Progenitor cell of endocrine pancreas (in vitro differentiated cells): ENCODE data around the gene P2RY6. TPM values are rescaled to one million over a fixed set of nuclear protein-coding genes. Genes with fewer than 3 reads are reported as not detected.

Experiments
- DNase-seq: peaks from one replicate; pipeline ENCODE4 v3.0.0; 2021; ENCODE audit warnings: low spot score; ENCODE audit not compliant: unreplicated experiment
- H3K27ac Mint-ChIP-seq: 2 replicates; pipeline ENCODE4 v1.8.0; 2021; ENCODE audit warnings: mild to moderate bottlenecking, moderate library complexity, mixed read lengths
- H3K27me3 Mint-ChIP-seq: 2 replicates; pipeline ENCODE4 v1.8.0; 2021; ENCODE audit warnings: mixed read lengths
- H3K36me3 Mint-ChIP-seq: 2 replicates; pipeline ENCODE4 v1.8.0; 2022; ENCODE audit warnings: mixed read lengths; ENCODE audit not compliant: insufficient read depth
- H3K4me1 Mint-ChIP-seq: 2 replicates; pipeline ENCODE4 v1.8.0; 2021; ENCODE audit warnings: low read depth, mixed read lengths
- H3K4me3 Mint-ChIP-seq: 2 replicates; pipeline ENCODE4 v1.8.0; 2021; ENCODE audit warnings: low read depth, mild to moderate bottlenecking, moderate library complexity, mixed read lengths
- H3K9me3 Mint-ChIP-seq: 2 replicates; pipeline ENCODE4 v1.8.0; 2021; ENCODE audit warnings: low read depth, mixed read lengths
- CTCF ChIP-seq: fragments of 200-600 bp; sonication (generic); IDR thresholded peaks from one replicate; pipeline ENCODE4 v1.5.0; 2021; ENCODE audit warnings: antibody characterized with exemption, mild to moderate bottlenecking; ENCODE audit not compliant: unreplicated experiment
- total RNA-seq: library from RNA; stranded (reverse); gene quantifications from 2 replicates; pipeline ENCODE4 v1.2.1, GENCODE V29; 2021

The P2RY6 gene
- total RNA-seq, 1 donor from 2014 or later = 0.14 TPM

- Mint-ChIP-seq H3K27ac (no peak overlapping the region), H3K4me3 (no peak overlapping the region), H3K36me3 (no peaks in the 10 kb centered on the region), H3K4me1 (no peaks in the 10 kb centered on the region), H3K27me3 (peaks cover 25% of the 10 kb centered on the region), H3K9me3 (no peaks in the 10 kb centered on the region)
- no peak for DNase-seq
- TF ChIP-seq CTCF = no peak
Observed at GRCh38 chr11:73294604-73295003, 22.5 kb downstream of the P2RY6 start.

DNA sequence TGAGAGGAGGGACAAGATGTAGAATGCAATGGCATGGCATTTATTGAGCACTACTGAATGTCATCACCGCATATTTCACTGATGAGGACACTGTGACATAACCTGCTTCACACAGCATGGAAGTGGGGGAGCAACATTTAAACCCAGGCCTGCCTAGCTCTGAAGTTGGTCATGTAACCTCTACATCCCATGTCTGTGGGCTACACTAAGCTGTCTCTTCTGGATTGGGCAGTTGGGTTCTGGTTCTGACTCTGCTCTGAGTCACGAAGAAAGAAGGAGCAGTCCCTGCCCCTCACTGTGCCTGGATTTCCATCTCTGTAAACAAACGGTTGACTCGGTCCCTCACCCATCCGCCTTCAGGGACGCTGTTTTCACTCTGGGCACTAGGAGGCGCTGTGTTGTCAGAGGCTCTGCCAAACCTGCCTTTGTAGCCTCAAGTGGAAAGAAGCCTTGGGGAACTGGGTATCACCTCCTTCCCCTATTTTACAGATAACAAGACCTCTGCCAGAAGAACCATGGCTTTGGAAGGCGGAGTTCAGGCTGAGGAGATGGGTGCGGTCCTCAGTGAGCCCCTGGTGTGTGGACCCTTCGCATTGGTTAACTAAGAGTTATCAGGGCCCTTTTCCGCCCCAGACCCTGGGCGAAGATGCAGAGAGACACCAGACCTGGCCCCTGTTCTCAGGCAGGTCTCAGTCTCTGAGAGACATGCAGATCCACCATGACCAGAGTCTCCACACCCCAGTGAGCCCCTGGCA, 23.3 kb downstream of the P2RY6 start:
- Mint-ChIP-seq H3K4me1 (no peaks in the 10 kb centered on the region), H3K4me3 (no peak overlapping the region), H3K27me3 (peaks cover 25% of the 10 kb centered on the region), H3K36me3 (no peaks in the 10 kb centered on the region), H3K27ac (no peak overlapping the region), H3K9me3 (no peaks in the 10 kb centered on the region)
- peak; percentile 71 for DNase-seq
- peak; percentile 95 for TF ChIP-seq CTCF

DNA sequence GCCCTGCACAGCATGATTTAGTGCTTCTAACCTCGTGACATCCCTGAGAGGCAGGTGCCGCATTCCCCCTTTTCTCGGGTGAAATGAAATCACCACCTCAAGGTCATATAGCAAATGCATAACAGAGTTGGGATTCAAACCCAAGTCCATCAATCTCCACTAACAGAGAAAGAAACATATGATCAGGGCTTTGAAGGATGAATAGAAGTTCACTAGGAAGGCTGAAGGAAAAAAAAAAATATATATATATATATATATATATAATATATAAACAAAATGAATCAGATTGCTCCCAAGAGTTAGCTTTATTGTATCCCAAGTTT, 23.8 kb downstream of the P2RY6 start:
- Mint-ChIP-seq H3K36me3 (no peaks in the 10 kb centered on the region), H3K4me1 (no peaks in the 10 kb centered on the region), H3K9me3 (no peaks in the 10 kb centered on the region), H3K27me3 (peaks cover 25% of the 10 kb centered on the region), H3K27ac (no peak overlapping the region), H3K4me3 (no peak overlapping the region)
- DNase-seq = no peak
- no peak for TF ChIP-seq CTCF

GRCh38 chr11:73296501-73297230, 24.5 kb downstream of the P2RY6 start:
- H3K9me3 Mint-ChIP-seq = no peaks in the 10 kb centered on the region
- H3K36me3 Mint-ChIP-seq = no peaks in the 10 kb centered on the region
- no peak overlapping the region for H3K4me3 Mint-ChIP-seq
- peaks cover 21% of the 10 kb centered on the region for H3K27me3 Mint-ChIP-seq
- TF ChIP-seq CTCF = no peak
- no peaks in the 10 kb centered on the region for H3K4me1 Mint-ChIP-seq
- no peak overlapping the region for H3K27ac Mint-ChIP-seq
- no peak for DNase-seq

DNA sequence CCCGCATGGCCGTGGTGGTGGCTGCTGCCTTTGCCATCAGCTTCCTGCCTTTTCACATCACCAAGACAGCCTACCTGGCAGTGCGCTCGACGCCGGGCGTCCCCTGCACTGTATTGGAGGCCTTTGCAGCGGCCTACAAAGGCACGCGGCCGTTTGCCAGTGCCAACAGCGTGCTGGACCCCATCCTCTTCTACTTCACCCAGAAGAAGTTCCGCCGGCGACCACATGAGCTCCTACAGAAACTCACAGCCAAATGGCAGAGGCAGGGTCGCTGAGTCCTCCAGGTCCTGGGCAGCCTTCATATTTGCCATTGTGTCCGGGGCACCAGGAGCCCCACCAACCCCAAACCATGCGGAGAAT, 25.1 kb downstream of the P2RY6 start:
- Mint-ChIP-seq H3K4me3 (no peak overlapping the region), H3K27me3 (peaks cover 19% of the 10 kb centered on the region), H3K36me3 (no peaks in the 10 kb centered on the region), H3K9me3 (no peaks in the 10 kb centered on the region), H3K4me1 (no peaks in the 10 kb centered on the region), H3K27ac (no peak overlapping the region)
- DNase-seq = no peak
- TF ChIP-seq CTCF = no peak
